NCI-H1092 (cell line): ENCODE measurements around the gene ARAP1.

Experiments used
- DNase-seq: peaks from one replicate; lab custom pipeline; 2025; lab: John Stamatoyannopoulos, UW

Gene ARAP1

GRCh38 chr11:72635933-72636332, 116.3 kb downstream of the ARAP1 start:
- DNase-seq: no peak

DNA sequence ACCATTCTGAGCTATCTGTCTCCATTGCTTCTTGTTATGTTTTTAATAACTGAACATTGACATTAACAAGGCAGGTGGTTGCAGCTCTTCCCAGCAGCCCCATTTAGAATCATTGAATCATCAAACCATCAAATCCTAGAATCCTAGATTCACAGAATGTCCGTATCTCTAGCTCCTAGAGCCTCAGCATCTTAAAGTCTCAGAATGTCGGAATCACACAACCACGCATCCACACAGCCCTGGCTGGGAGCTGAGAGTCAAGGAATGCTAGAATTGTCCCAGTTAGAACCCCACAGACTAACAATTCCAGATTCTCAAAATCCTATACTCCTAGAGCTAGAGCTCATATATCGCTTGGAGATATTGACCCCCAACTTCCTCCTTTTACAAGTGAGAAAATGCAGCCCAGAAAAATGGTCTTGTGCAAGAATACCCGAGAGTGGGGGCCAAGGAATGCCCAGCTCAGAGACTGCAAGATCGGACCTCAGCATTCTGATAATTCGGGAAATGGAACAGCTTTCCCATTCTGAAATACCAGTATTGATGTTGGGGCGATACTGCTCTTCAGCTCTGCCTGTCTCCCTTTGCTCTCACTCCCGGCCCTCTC, 116.8 kb downstream of the ARAP1 start:
- no peak for DNase-seq
